ENCODE results near the gene HOXA3.

The HOXA3 gene

GRCh38 chr7:27095897-27096767 is 56.3 kb downstream of the HOXA3 start, which contains the start of gene HOXA1:
Gene HOXA1, minus strand, starts transcription at chr7:27096000. Its CDS starts 88 bp downstream, at chr7:27095912.
- Histone ChIP-seq H3K4me2 (ENCODE audit: low read length) (peak within 1 kb of the TSS; percentile 87), H3K9ac (ENCODE audit: low read length) (peak within 1 kb of the TSS; percentile 59), H2BK5ac (ENCODE audit: low read length) (no peak within 1 kb of the TSS), H3K36me3 (ENCODE audit: control insufficient read depth, insufficient read depth, low read length) (no peaks in the 10 kb centered on the region), H3K4me3 (ENCODE audit: low read length) (peak within 1 kb of the TSS; percentile 42), H3K18ac (ENCODE audit: low read length) (no peak within 1 kb of the TSS), H3K23ac (ENCODE audit: low read length) (peak within 1 kb of the TSS; percentile 9), H3K4ac (ENCODE audit: low read depth, low read length) (no peak within 1 kb of the TSS), H3K4me1 (ENCODE audit: control insufficient read depth, low read depth, low read length) (peaks cover 9% of the 10 kb centered on the region), H4K8ac (ENCODE audit: low read depth, low read length) (no peak within 1 kb of the TSS), H2BK15ac (replicated peaks; ENCODE audit: low read depth) (no peak within 1 kb of the TSS), H3K56ac (ENCODE audit: low read length) (peak within 1 kb of the TSS; percentile 78), H2BK120ac (ENCODE audit: low read depth, low read length) (no peak within 1 kb of the TSS), H3K79me1 (ENCODE audit: low read length) (no peaks in the 10 kb centered on the region), H3K27ac (ENCODE audit: low read depth, low read length) (no peak within 1 kb of the TSS), H3K79me2 (ENCODE audit: control insufficient read depth, insufficient read depth, low read length) (no peaks in the 10 kb centered on the region), H3K27me3 (ENCODE audit: insufficient read depth, low read length, poor library complexity) (peaks cover 68% of the 10 kb centered on the region), H2AK5ac (ENCODE audit: low read length) (no peak within 1 kb of the TSS), H4K5ac (ENCODE audit: low read length) (no peak within 1 kb of the TSS)
- WGBS (ENCODE audit: extremely low coverage, insufficient coverage, low lambda C conversion rate), result no CpG with 5 or more reads among the region's 68 CpGs
- peak; percentile 88 for DNase-seq

- Histone ChIP-seq H3K79me2 (ENCODE audit: control insufficient read depth, insufficient read depth, low read length) (no peaks in the 10 kb centered on the region), H3K18ac (ENCODE audit: low read length) (no peak overlapping the region), H3K27ac (ENCODE audit: low read depth, low read length) (no peak overlapping the region), H3K56ac (ENCODE audit: low read length) (no peak overlapping the region), H3K4me1 (ENCODE audit: control insufficient read depth, low read depth, low read length) (peaks cover 9% of the 10 kb centered on the region), H2BK5ac (ENCODE audit: low read length) (no peak overlapping the region), H3K36me3 (ENCODE audit: control insufficient read depth, insufficient read depth, low read length) (no peaks in the 10 kb centered on the region), H3K4me3 (ENCODE audit: low read length) (no peak overlapping the region), H2BK15ac (replicated peaks; ENCODE audit: low read depth) (no peak overlapping the region), H4K5ac (ENCODE audit: low read length) (no peak overlapping the region), H2AK5ac (ENCODE audit: low read length) (no peak overlapping the region), H4K8ac (ENCODE audit: low read depth, low read length) (no peak overlapping the region), H3K4me2 (ENCODE audit: low read length) (peak overlapping the region; percentile 71), H3K79me1 (ENCODE audit: low read length) (no peaks in the 10 kb centered on the region), H2BK120ac (ENCODE audit: low read depth, low read length) (no peak overlapping the region), H3K4ac (ENCODE audit: low read depth, low read length) (no peak overlapping the region), H3K9ac (ENCODE audit: low read length) (no peak overlapping the region), H3K23ac (ENCODE audit: low read length) (peak overlapping the region; percentile 9), H3K27me3 (ENCODE audit: insufficient read depth, low read length, poor library complexity) (peaks cover 66% of the 10 kb centered on the region)
- WGBS (ENCODE audit: extremely low coverage, insufficient coverage, low lambda C conversion rate), result no CpG with 5 or more reads among the region's 33 CpGs
- no peak for DNase-seq
Measured at GRCh38 chr7:27095050-27095896, 57.1 kb downstream of the HOXA3 start.

- no peak overlapping the region for H2BK120ac ChIP-seq (ENCODE audit: low read depth, low read length)
- H2BK15ac ChIP-seq (replicated peaks; ENCODE audit: low read depth), result no peak overlapping the region
- H3K27ac ChIP-seq (ENCODE audit: low read depth, low read length), result no peak overlapping the region
- no peak overlapping the region for H3K18ac ChIP-seq (ENCODE audit: low read length)
- no peak overlapping the region for H4K5ac ChIP-seq (ENCODE audit: low read length)
- H3K4ac ChIP-seq (ENCODE audit: low read depth, low read length), result no peak overlapping the region
- peak overlapping the region; percentile 6 for H3K4me2 ChIP-seq (ENCODE audit: low read length)
- WGBS (ENCODE audit: extremely low coverage, insufficient coverage, low lambda C conversion rate), result no CpG with 5 or more reads among the region's 29 CpGs
- no peak overlapping the region for H3K9ac ChIP-seq (ENCODE audit: low read length)
- H3K79me1 ChIP-seq (ENCODE audit: low read length), result no peaks in the 10 kb centered on the region
- no peaks in the 10 kb centered on the region for H3K36me3 ChIP-seq (ENCODE audit: control insufficient read depth, insufficient read depth, low read length)
- H3K27me3 ChIP-seq (ENCODE audit: insufficient read depth, low read length, poor library complexity), result peaks cover 64% of the 10 kb centered on the region
- no peak overlapping the region for H4K8ac ChIP-seq (ENCODE audit: low read depth, low read length)
- H2BK5ac ChIP-seq (ENCODE audit: low read length), result no peak overlapping the region
- H2AK5ac ChIP-seq (ENCODE audit: low read length), result no peak overlapping the region
- H3K23ac ChIP-seq (ENCODE audit: low read length), result no peak overlapping the region
- H3K79me2 ChIP-seq (ENCODE audit: control insufficient read depth, insufficient read depth, low read length), result no peaks in the 10 kb centered on the region
- peaks cover 9% of the 10 kb centered on the region for H3K4me1 ChIP-seq (ENCODE audit: control insufficient read depth, low read depth, low read length)
- DNase-seq, result peak; percentile 59
- H3K4me3 ChIP-seq (ENCODE audit: low read length), result no peak overlapping the region
- H3K56ac ChIP-seq (ENCODE audit: low read length), result no peak overlapping the region
Measured at GRCh38 chr7:27094304-27095049, 57.9 kb downstream of the HOXA3 start.

- Histone ChIP-seq H2BK15ac (replicated peaks; ENCODE audit: low read depth) (no peak overlapping the region), H3K4me3 (ENCODE audit: low read length) (no peak overlapping the region), H3K4ac (ENCODE audit: low read depth, low read length) (no peak overlapping the region), H3K79me1 (ENCODE audit: low read length) (no peaks in the 10 kb centered on the region), H2BK120ac (ENCODE audit: low read depth, low read length) (no peak overlapping the region), H3K56ac (ENCODE audit: low read length) (no peak overlapping the region), H4K8ac (ENCODE audit: low read depth, low read length) (no peak overlapping the region), H3K79me2 (ENCODE audit: control insufficient read depth, insufficient read depth, low read length) (no peaks in the 10 kb centered on the region), H3K9ac (ENCODE audit: low read length) (no peak overlapping the region), H3K4me2 (ENCODE audit: low read length) (no peak overlapping the region), H3K23ac (ENCODE audit: low read length) (no peak overlapping the region), H2AK5ac (ENCODE audit: low read length) (no peak overlapping the region), H3K27me3 (ENCODE audit: insufficient read depth, low read length, poor library complexity) (peaks cover 62% of the 10 kb centered on the region), H3K27ac (ENCODE audit: low read depth, low read length) (no peak overlapping the region), H3K36me3 (ENCODE audit: control insufficient read depth, insufficient read depth, low read length) (no peaks in the 10 kb centered on the region), H3K18ac (ENCODE audit: low read length) (peak overlapping the region; percentile 25), H2BK5ac (ENCODE audit: low read length) (no peak overlapping the region), H4K5ac (ENCODE audit: low read length) (no peak overlapping the region), H3K4me1 (ENCODE audit: control insufficient read depth, low read depth, low read length) (peaks cover 9% of the 10 kb centered on the region)
- no CpG with 5 or more reads among the region's 6 CpGs for WGBS (ENCODE audit: extremely low coverage, insufficient coverage, low lambda C conversion rate)
- DNase-seq, result no peak
Measured at GRCh38 chr7:27093184-27093895, 59.0 kb downstream of the HOXA3 start.

GRCh38 chr7:27092819-27093110 is 59.6 kb downstream of the HOXA3 start:
- H3K27me3 ChIP-seq (ENCODE audit: insufficient read depth, low read length, poor library complexity), result peaks cover 62% of the 10 kb centered on the region
- no peak overlapping the region for H3K56ac ChIP-seq (ENCODE audit: low read length)
- WGBS (ENCODE audit: extremely low coverage, insufficient coverage, low lambda C conversion rate), result no CpG with 5 or more reads among the region's 1 CpG
- H3K23ac ChIP-seq (ENCODE audit: low read length), result no peak overlapping the region
- H2AK5ac ChIP-seq (ENCODE audit: low read length), result no peak overlapping the region
- H3K36me3 ChIP-seq (ENCODE audit: control insufficient read depth, insufficient read depth, low read length), result no peaks in the 10 kb centered on the region
- no peak overlapping the region for H4K5ac ChIP-seq (ENCODE audit: low read length)
- H3K27ac ChIP-seq (ENCODE audit: low read depth, low read length), result peak overlapping the region; percentile 41
- no peak overlapping the region for H3K18ac ChIP-seq (ENCODE audit: low read length)
- H3K4me2 ChIP-seq (ENCODE audit: low read length), result no peak overlapping the region
- no peaks in the 10 kb centered on the region for H3K79me1 ChIP-seq (ENCODE audit: low read length)
- H2BK120ac ChIP-seq (ENCODE audit: low read depth, low read length), result no peak overlapping the region
- H4K8ac ChIP-seq (ENCODE audit: low read depth, low read length), result no peak overlapping the region
- H3K4me3 ChIP-seq (ENCODE audit: low read length), result no peak overlapping the region
- no peak for DNase-seq
- H3K4me1 ChIP-seq (ENCODE audit: control insufficient read depth, low read depth, low read length), result peaks cover 9% of the 10 kb centered on the region
- no peak overlapping the region for H2BK15ac ChIP-seq (replicated peaks; ENCODE audit: low read depth)
- H3K79me2 ChIP-seq (ENCODE audit: control insufficient read depth, insufficient read depth, low read length), result no peaks in the 10 kb centered on the region
- H3K9ac ChIP-seq (ENCODE audit: low read length), result no peak overlapping the region
- no peak overlapping the region for H2BK5ac ChIP-seq (ENCODE audit: low read length)
- no peak overlapping the region for H3K4ac ChIP-seq (ENCODE audit: low read depth, low read length)

All from mesendoderm (in vitro differentiated cells).